Measurements from ENCODE around the gene RPL36.

The RPL36 gene

GRCh38 chr19:5690125-5690954 is at the start of gene RPL36:
Gene RPL36 (plus strand): TSS chr19:5690295. CDS start chr19:5690508, 213 bp downstream.
- H3K36me3 ChIP-seq (ENCODE audit: insufficient read depth, low read length), result peaks cover 43% of the 10 kb centered on the region; the same call in 1 of the 2 replicates
- TF ChIP-seq EZH2phosphoT487 (IDR thresholded peaks at IDR 0.05; ENCODE audit: borderline replicate concordance) (no peak), CTCF (conservative IDR thresholded peaks at IDR 0.05; ENCODE audit: low read length) (peak; percentile 81)
- H3K4me1 ChIP-seq (ENCODE audit: insufficient read depth, low read length, poor library complexity, severe bottlenecking), result peaks cover 15% of the 10 kb centered on the region
- peaks cover 53% of the 10 kb centered on the region for H3K79me2 ChIP-seq (ENCODE audit: insufficient read depth, low read length)
- peaks cover 52% of the 10 kb centered on the region for H4K20me1 ChIP-seq (ENCODE audit: insufficient read depth, low read length, poor library complexity, severe bottlenecking)
- H3K9ac ChIP-seq (ENCODE audit: low read depth, low read length, poor library complexity, severe bottlenecking), result peak within 1 kb of the TSS; percentile 99
- H3K9me2 ChIP-seq (replicated peaks; ENCODE audit: low read depth, low read length), result no peaks in the 10 kb centered on the region
- peak within 1 kb of the TSS; percentile 92 for H2AFZ ChIP-seq (ENCODE audit: low read length)
- peak within 1 kb of the TSS; percentile 98 for H3K4me2 ChIP-seq (ENCODE audit: low read depth, low read length, poor library complexity, severe bottlenecking)
- H3F3A ChIP-seq (ENCODE audit: low read depth), result no peaks in the 10 kb centered on the region
- H3K27me3 ChIP-seq (ENCODE audit: insufficient read depth, low read length, poor library complexity, severe bottlenecking), result peaks cover 9% of the 10 kb centered on the region
- H3K9me3 ChIP-seq (ENCODE audit: insufficient read depth, low read depth, low read length), result no peaks in the 10 kb centered on the region
- peak within 1 kb of the TSS; percentile 91 for H3K4me3 ChIP-seq (ENCODE audit: low read length, poor library complexity, severe bottlenecking)

- H3K9ac ChIP-seq (ENCODE audit: low read depth, low read length, poor library complexity, severe bottlenecking), result no peak overlapping the region
- H3K4me3 ChIP-seq (ENCODE audit: low read length, poor library complexity, severe bottlenecking), result no peak overlapping the region
- H4K20me1 ChIP-seq (ENCODE audit: insufficient read depth, low read length, poor library complexity, severe bottlenecking), result peaks cover 81% of the 10 kb centered on the region
- no peak overlapping the region for H3K4me2 ChIP-seq (ENCODE audit: low read depth, low read length, poor library complexity, severe bottlenecking)
- no peak overlapping the region for H2AFZ ChIP-seq (ENCODE audit: low read length)
- no peaks in the 10 kb centered on the region for H3K27me3 ChIP-seq (ENCODE audit: insufficient read depth, low read length, poor library complexity, severe bottlenecking)
- H3K79me2 ChIP-seq (ENCODE audit: insufficient read depth, low read length), result peaks cover 96% of the 10 kb centered on the region
- peaks cover 68% of the 10 kb centered on the region for H3K36me3 ChIP-seq (ENCODE audit: insufficient read depth, low read length)
- H3K9me3 ChIP-seq (ENCODE audit: insufficient read depth, low read depth, low read length), result no peaks in the 10 kb centered on the region
- TF ChIP-seq CTCF (conservative IDR thresholded peaks at IDR 0.05; ENCODE audit: low read length) (no peak), EZH2phosphoT487 (IDR thresholded peaks at IDR 0.05; ENCODE audit: borderline replicate concordance) (no peak)
- H3F3A ChIP-seq (ENCODE audit: low read depth), result no peaks in the 10 kb centered on the region
- no peaks in the 10 kb centered on the region for H3K4me1 ChIP-seq (ENCODE audit: insufficient read depth, low read length, poor library complexity, severe bottlenecking)
- no peaks in the 10 kb centered on the region for H3K9me2 ChIP-seq (replicated peaks; ENCODE audit: low read depth, low read length)
Observed at GRCh38 chr19:5641171-5641570, 48.9 kb upstream of the RPL36 start.

- Histone ChIP-seq H3K9ac (ENCODE audit: low read depth, low read length, poor library complexity, severe bottlenecking) (no peak overlapping the region), H3K4me3 (ENCODE audit: low read length, poor library complexity, severe bottlenecking) (no peak overlapping the region), H3K27me3 (ENCODE audit: insufficient read depth, low read length, poor library complexity, severe bottlenecking) (no peaks in the 10 kb centered on the region), H3K36me3 (ENCODE audit: insufficient read depth, low read length) (peaks cover 77% of the 10 kb centered on the region), H3K4me1 (ENCODE audit: insufficient read depth, low read length, poor library complexity, severe bottlenecking) (no peaks in the 10 kb centered on the region), H3K9me3 (ENCODE audit: insufficient read depth, low read depth, low read length) (no peaks in the 10 kb centered on the region), H3K79me2 (ENCODE audit: insufficient read depth, low read length) (peaks cover 94% of the 10 kb centered on the region), H3K4me2 (ENCODE audit: low read depth, low read length, poor library complexity, severe bottlenecking) (no peak overlapping the region), H2AFZ (ENCODE audit: low read length) (no peak overlapping the region), H3F3A (ENCODE audit: low read depth) (no peaks in the 10 kb centered on the region), H3K9me2 (replicated peaks; ENCODE audit: low read depth, low read length) (no peaks in the 10 kb centered on the region), H4K20me1 (ENCODE audit: insufficient read depth, low read length, poor library complexity, severe bottlenecking) (peaks cover 87% of the 10 kb centered on the region)
- TF ChIP-seq EZH2phosphoT487 (IDR thresholded peaks at IDR 0.05; ENCODE audit: borderline replicate concordance), result no peak
Observed at GRCh38 chr19:5642204-5642603, 47.9 kb upstream of the RPL36 start.

All from Loucy (cell line).